Uterus (tissue), 2 donors: ENCODE results near the gene HRH3.

ENCODE experiments used
- CTCF ChIP-seq, 4 experiments: fragments of 200-600 bp in 2 of 4; fragments of 450-650 bp in 2 of 4; sonication (generic) in 2 of 4; IDR thresholded peaks; one replicate each; pipeline ENCODE4 v1.5.1; 2016 to 2019; ENCODE audit warnings: antibody characterized with exemption in 4 of 4, mild to moderate bottlenecking in 2 of 4, moderate library complexity in 1 of 4
- POLR2A ChIP-seq, 2 donors: fragments of 450-650 bp; IDR thresholded peaks; one replicate each; pipeline ENCODE4 v1.6.1; 2016; ENCODE audit warnings: antibody characterized with exemption in 2 of 2, mild to moderate bottlenecking in 1 of 2, moderate library complexity in 1 of 2

DNA sequence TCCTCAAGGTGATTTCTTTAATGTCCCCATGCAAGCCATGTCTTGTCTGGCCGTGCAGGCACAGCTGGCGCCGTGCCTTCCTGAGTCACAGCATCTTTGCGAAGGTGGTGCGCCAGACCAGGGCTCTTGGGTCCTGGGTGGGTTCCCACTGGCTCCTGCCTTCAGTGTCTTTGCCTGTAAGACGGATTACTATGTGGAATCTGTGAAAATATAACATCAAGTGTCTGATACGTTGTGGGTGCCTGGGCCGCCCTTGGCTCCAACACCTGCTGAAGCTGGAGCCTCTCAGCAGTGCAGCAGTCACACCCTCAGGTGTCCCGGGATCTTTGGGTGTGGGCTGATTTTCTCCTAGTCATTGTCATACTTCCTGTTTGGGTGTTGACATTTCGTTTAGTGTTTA lies 21.4 kb upstream of the HRH3 start:
- TF ChIP-seq CTCF (IDR thresholded peaks at IDR 0.05) (no peak), POLR2A (IDR thresholded peaks at IDR 0.05) (no peak)
